Spleen (tissue), 7 donors: Measurements from ENCODE around the gene THY1.

Source experiments
- CTCF ChIP-seq, 11 experiments: fragments of 200-600 bp in 7 of 11; fragments of 450-650 bp in 4 of 11; sonication (generic) in 4 of 11; IDR thresholded peaks in 8 of 11; conservative IDR thresholded peaks in 3 of 11; 1 replicate in 7 of 11; 2 replicates in 4 of 11; pipeline versions ENCODE4 v1.4.0 to v1.8.0; 2016 to 2021; ENCODE audit warnings: antibody characterized with exemption in 11 of 11, inconsistent platforms in 4 of 11, mild to moderate bottlenecking in 1 of 11
- POLR2A ChIP-seq, 3 donors: fragments of 450-650 bp; IDR thresholded peaks; one replicate each; pipeline ENCODE4 v1.5.1; 2017; ENCODE audit warnings: antibody characterized with exemption in 3 of 3, mild to moderate bottlenecking in 1 of 3
- POLR2AphosphoS5 ChIP-seq, 3 donors: sonication (generic); formaldehyde crosslinking; IDR thresholded peaks; one replicate each; pipeline ENCODE4 v1.5.1; 2017; ENCODE audit warnings: antibody characterized with exemption in 3 of 3
- donor health status: DM: no; HTN: no; CAD: no; lungs with moderate emphysema.
- donor health status: DM: no; HTN: no; CAD: no.
- donor health status: DM: no; HTN: no; CAD: no.

- no peak for TF ChIP-seq POLR2A (IDR thresholded peaks at IDR 0.05)
- no peak for TF ChIP-seq CTCF (IDR thresholded peaks at IDR 0.05 in 8 of 11, conservative IDR thresholded peaks at IDR 0.05 in 3 of 11)
- TF ChIP-seq POLR2AphosphoS5 (IDR thresholded peaks at IDR 0.05): no peak
Observed at GRCh38 chr11:119427279-119427678, 4.3 kb upstream of the THY1 start.
